Sigmoid colon (tissue), 7 donors: ENCODE measurements around the gene PGF. TPM values are rescaled to one million over a fixed set of nuclear protein-coding genes. Genes with fewer than 3 reads are reported as not detected.

Experiments
- DNase-seq: peaks from one replicate; pipeline ENCODE4 v3.0.0-alpha.2; 2019
- H3K27ac ChIP-seq, 4 donors: fragments of 200-600 bp; sonication (generic); one replicate each; pipeline ENCODE4 v1.5.1; 2016 to 2019; ENCODE audit warnings: mild to moderate bottlenecking in 1 of 4
- H3K27me3 ChIP-seq, 3 donors: fragments of 200-600 bp; sonication (generic); one replicate each; pipeline ENCODE4 v1.5.1; 2019; ENCODE audit warnings: mild to moderate bottlenecking in 1 of 3
- H3K36me3 ChIP-seq, 4 donors: fragments of 200-600 bp; sonication (generic); one replicate each; pipeline ENCODE4 v1.5.1; 2016 to 2019
- H3K4me1 ChIP-seq, 4 donors: fragments of 200-600 bp; sonication (generic); one replicate each; pipeline ENCODE4 v1.5.1; 2017 to 2019
- H3K4me3 ChIP-seq, 4 donors: fragments of 200-600 bp; sonication (generic); one replicate each; pipeline ENCODE4 v1.5.1; 2017 to 2019; ENCODE audit warnings: mild to moderate bottlenecking in 2 of 4, moderate library complexity in 1 of 4
- H3K9me3 ChIP-seq, 4 donors: fragments of 200-600 bp in 3 of 4; sonication (generic) in 3 of 4; one replicate each; pipeline versions ENCODE4 v1.5.1 to v1.6.1; 2013 to 2019
- CTCF ChIP-seq, 4 experiments: fragments of 450-650 bp in 3 of 4; fragments of 200-600 bp in 1 of 4; IDR thresholded peaks; one replicate each; pipeline ENCODE4 v1.5.1; 2016 to 2019; ENCODE audit warnings: antibody characterized with exemption in 4 of 4, mild to moderate bottlenecking in 3 of 4, moderate library complexity in 2 of 4
- EP300 ChIP-seq, 4 donors: sonication (generic); formaldehyde crosslinking; IDR thresholded peaks; one replicate each; pipeline ENCODE4 v1.6.1; 2017; ENCODE audit warnings: antibody characterized with exemption in 4 of 4
- POLR2A ChIP-seq, 2 donors: fragments of 450-650 bp; IDR thresholded peaks; one replicate each; pipeline ENCODE4 v1.6.1; 2016; ENCODE audit warnings: antibody characterized with exemption in 2 of 2, mild to moderate bottlenecking in 2 of 2, moderate library complexity in 2 of 2
- POLR2AphosphoS5 ChIP-seq, 4 donors: sonication (generic); formaldehyde crosslinking; IDR thresholded peaks; one replicate each; pipeline ENCODE4 v1.6.1; 2017; ENCODE audit warnings: antibody characterized with exemption in 4 of 4
- WGBS, 2 donors: extraction: QIAGEN DNeasy Blood & Tissue Kit; methylation state at CpG; one replicate each; pipeline ENCODE4 v1.1.7; 2013; 5-methylcytosine and 5-hydroxymethylcytosine counted together
- intact Hi-C: fragments of 100-400 bp; cut with DNase I; formaldehyde crosslinking; loops from one replicate; pipeline ENCODE4 v1.15.1; 2023
- polyA plus RNA-seq, 3 donors: library from polyadenylated mRNA; stranded (reverse); fragments of 200-250 nt; gene quantifications; one replicate each; pipeline ENCODE4 v1.2.3, GENCODE V29; 2013
- total RNA-seq, 4 donors: library from RNA; depleted of rRNA; stranded (reverse); fragments of >200 nt; gene quantifications; one replicate each; pipeline ENCODE4 v1.1.0, GENCODE V29; 2016
- donor health status: healthy with polysubstance abuse.
- donor health status: Bipolar disorder and iron deficiency.
- donor health status: healthy.

The PGF gene
- total and polyA plus RNA-seq, 7 donors: 1.2 to 15.6 (median 6.3) TPM

GRCh38 chr14:74981462-74981782, 26.0 kb upstream of the PGF start:
- Histone ChIP-seq H3K9me3 (no peaks in the 10 kb centered on the region), H3K27ac (no peak overlapping the region), H3K27me3 (no peaks in the 10 kb centered on the region), H3K36me3 (no peaks in the 10 kb centered on the region), H3K4me3 (no peak overlapping the region), H3K4me1 (no peaks in the 10 kb centered on the region)
- no peak for DNase-seq
- 88 to 96% methylated on average over 9 of the region's 9 CpGs for WGBS, 2 donors
- intact Hi-C loops: no loop called here
- TF ChIP-seq POLR2AphosphoS5 (IDR thresholded peaks at IDR 0.05) (no peak), EP300 (IDR thresholded peaks at IDR 0.05) (no peak), POLR2A (IDR thresholded peaks at IDR 0.05) (no peak), CTCF (IDR thresholded peaks at IDR 0.05) (no peak)

DNA sequence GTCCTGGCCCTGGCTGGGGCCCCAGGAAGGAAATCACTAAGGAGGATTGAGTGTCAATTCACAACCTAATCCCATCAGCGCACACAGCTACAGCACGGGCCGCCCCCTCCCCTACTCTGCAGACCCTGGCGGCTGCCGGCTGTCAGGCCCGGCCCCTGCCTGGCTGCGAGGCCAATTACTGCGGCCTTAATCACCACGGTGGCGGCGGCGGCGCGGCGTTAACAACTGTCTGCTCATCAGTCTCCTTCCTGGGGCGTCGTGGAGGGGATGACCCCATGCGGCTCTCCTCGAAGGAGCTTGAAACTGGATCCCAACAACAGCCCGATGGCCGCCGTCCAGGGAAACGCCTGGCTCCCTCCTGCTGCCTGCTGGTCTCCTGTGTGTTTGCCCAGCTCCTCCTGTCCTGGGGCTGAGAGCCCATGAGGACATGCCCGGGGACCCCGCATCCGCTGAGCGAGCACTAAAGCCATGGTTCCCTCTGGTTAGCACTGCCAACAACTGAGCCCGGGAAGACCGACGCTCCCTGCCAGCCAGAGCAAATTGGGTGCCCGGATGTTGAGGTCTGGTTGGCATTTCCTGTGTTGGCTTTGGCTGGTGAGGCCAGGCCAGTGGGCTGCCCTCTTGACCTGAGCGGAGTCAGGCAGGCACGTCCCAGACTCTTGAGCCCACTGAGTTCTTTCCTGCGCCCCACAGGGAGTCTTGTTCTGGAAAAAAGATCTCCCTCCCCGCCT, 25.5 kb upstream of the PGF start:
- intact Hi-C loops: no loop called here

DNA sequence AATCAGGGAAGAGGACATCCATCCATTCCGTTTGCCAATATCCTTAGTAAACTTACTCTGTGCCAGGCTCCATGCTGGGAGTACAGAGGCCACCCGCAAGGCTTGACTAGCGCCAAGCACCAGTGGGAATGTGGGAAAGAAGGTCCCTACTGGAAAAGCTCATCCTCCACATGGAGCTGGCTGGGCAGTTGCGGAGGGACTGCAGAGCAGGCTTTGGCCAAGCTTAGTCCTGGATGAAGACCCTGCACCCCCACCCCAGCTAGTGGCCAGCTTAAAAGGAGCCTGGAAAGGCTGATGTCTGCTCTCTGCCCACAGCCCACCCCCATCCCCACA, 25.0 kb upstream of the PGF start:
- no peak overlapping the region for H3K27ac ChIP-seq
- no peaks in the 10 kb centered on the region for H3K36me3 ChIP-seq
- 91 to 93% methylated on average over 4 of the region's 4 CpGs for WGBS, 2 donors
- no peaks in the 10 kb centered on the region for H3K9me3 ChIP-seq
- TF ChIP-seq EP300 (IDR thresholded peaks at IDR 0.05): no peak
- no peak for TF ChIP-seq POLR2AphosphoS5 (IDR thresholded peaks at IDR 0.05)
- no peak for TF ChIP-seq CTCF (IDR thresholded peaks at IDR 0.05)
- no peak for TF ChIP-seq POLR2A (IDR thresholded peaks at IDR 0.05)
- no peak overlapping the region for H3K4me3 ChIP-seq
- H3K27me3 ChIP-seq: no peaks in the 10 kb centered on the region
- no peak for DNase-seq
- H3K4me1 ChIP-seq: peaks cover 0 to under 1% (median 0%) of the 10 kb centered on the region in 4 donors
- intact Hi-C loops: no loop called here

More for the DNA sequence above, 25.5 kb upstream of the PGF start:
- no peaks in the 10 kb centered on the region for H3K27me3 ChIP-seq
- WGBS, 2 donors: 79 to 89% methylated on average over 35 of the region's 35 CpGs
- no peaks in the 10 kb centered on the region for H3K4me1 ChIP-seq
- no peak for TF ChIP-seq POLR2A (IDR thresholded peaks at IDR 0.05)
- no peak for TF ChIP-seq CTCF (IDR thresholded peaks at IDR 0.05)
- TF ChIP-seq POLR2AphosphoS5 (IDR thresholded peaks at IDR 0.05): no peak
- no peak for TF ChIP-seq EP300 (IDR thresholded peaks at IDR 0.05)
- H3K4me3 ChIP-seq: no peak overlapping the region
- no peak for DNase-seq
- no peak overlapping the region for H3K27ac ChIP-seq
- H3K9me3 ChIP-seq: no peaks in the 10 kb centered on the region
- H3K36me3 ChIP-seq: no peaks in the 10 kb centered on the region

DNA sequence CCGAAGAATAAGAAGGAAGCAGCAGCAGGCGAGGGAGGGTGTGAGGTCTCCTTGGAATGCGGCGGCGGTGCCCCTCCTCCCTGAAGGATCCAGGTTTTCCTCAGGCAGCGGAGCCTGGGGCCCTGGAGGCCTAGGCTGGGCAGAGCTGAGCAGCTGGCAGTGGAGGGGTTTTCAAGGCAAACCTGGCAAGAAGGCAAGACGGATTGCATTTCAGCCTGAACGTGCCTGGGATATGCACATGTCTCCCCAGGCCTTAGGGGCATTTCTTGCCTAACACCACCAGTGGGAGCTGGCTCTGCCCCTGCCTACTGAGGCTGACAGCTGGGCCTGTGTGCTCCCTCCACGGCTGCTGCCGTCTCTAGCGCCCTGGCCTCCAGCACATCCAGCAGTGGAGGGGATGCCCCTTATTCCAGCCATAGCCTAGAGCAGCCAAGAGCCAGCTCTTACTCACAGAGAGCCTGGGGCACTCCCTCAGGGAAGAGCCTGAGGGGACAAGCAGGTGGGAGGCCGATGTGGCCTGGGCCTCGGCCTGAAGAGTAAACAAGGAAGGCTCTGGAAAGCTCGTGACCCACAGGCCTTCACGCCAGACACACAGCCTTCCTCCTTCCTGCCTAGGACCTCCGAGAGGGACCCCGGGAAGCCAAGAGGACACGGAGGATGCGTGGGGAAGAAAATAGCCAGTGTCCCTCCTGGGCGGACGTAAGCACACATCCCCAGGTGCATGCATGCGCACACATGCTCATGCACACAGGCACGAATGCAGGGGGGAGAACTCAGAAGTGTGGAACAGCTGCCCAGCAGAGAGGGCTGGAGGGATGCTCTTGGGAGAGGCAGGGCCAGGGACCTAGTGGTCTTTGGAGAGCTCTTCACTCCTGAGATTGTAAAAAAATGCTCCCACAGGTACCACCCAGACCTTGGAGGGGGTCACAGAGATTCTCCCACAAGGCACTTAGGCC, 24.3 kb upstream of the PGF start:
- no peaks in the 10 kb centered on the region for H3K27me3 ChIP-seq
- DNase-seq: no peak
- H3K9me3 ChIP-seq: no peaks in the 10 kb centered on the region
- intact Hi-C loops: no loop called here
- peaks cover 0 to 7% (median 0%) of the 10 kb centered on the region in 4 donors for H3K4me1 ChIP-seq
- no peak overlapping the region for H3K4me3 ChIP-seq
- no peaks in the 10 kb centered on the region for H3K36me3 ChIP-seq
- WGBS, 2 donors: 79 to 81% methylated on average over 23 of the region's 23 CpGs
- H3K27ac ChIP-seq: no peak overlapping the region
- TF ChIP-seq CTCF (IDR thresholded peaks at IDR 0.05): no peak
- no peak for TF ChIP-seq POLR2AphosphoS5 (IDR thresholded peaks at IDR 0.05)
- no peak for TF ChIP-seq EP300 (IDR thresholded peaks at IDR 0.05)
- no peak for TF ChIP-seq POLR2A (IDR thresholded peaks at IDR 0.05)
